Breast epithelium (tissue), 4 donors: ENCODE results near the gene SLC30A9. TPM values are rescaled to one million over a fixed set of nuclear protein-coding genes. Genes with fewer than 3 reads are reported as not detected.

Experiments
- DNase-seq, 2 donors: peaks; one replicate each; pipeline ENCODE4 v3.0.0-alpha.2; 2019; ENCODE audit warnings: low spot score in 2 of 2
- H3K27ac ChIP-seq, 2 donors: fragments of 200-600 bp; sonication (generic) in 1 of 2; one replicate each; pipeline ENCODE4 v1.5.1; 2016 to 2019; ENCODE audit warnings: mild to moderate bottlenecking in 1 of 2
- H3K27me3 ChIP-seq, 2 donors: fragments of 200-600 bp; sonication (generic) in 1 of 2; one replicate each; pipeline versions ENCODE4 v1.5.1 to v1.6.0; 2017 to 2019; ENCODE audit warnings: control low read depth in 1 of 2, mild to moderate bottlenecking in 1 of 2
- H3K36me3 ChIP-seq: fragments of 200-600 bp; one replicate; pipeline ENCODE4 v1.5.1; 2019
- H3K4me1 ChIP-seq, 2 donors: fragments of 200-600 bp; sonication (generic); one replicate each; pipeline ENCODE4 v1.5.1; 2016 to 2019; ENCODE audit warnings: control low read depth in 1 of 2
- H3K4me3 ChIP-seq, 3 donors: fragments of 200-600 bp; sonication (generic); 1 replicate in 2 of 3; 2 replicates in 1 of 3; pipeline ENCODE4 v1.5.1; 2016 to 2019; ENCODE audit warnings: mild to moderate bottlenecking in 3 of 3, moderate library complexity in 2 of 3
- H3K9me3 ChIP-seq, 2 donors: fragments of 200-600 bp; sonication (generic) in 1 of 2; one replicate each; pipeline ENCODE4 v1.5.1; 2016 to 2019; ENCODE audit warnings: control low read depth in 1 of 2
- POLR2A ChIP-seq: fragments of 450-650 bp; IDR thresholded peaks from one replicate; pipeline ENCODE4 v1.6.1; 2016; ENCODE audit warnings: antibody characterized with exemption, mild to moderate bottlenecking, moderate library complexity
- POLR2AphosphoS5 ChIP-seq, 3 donors: sonication (generic); formaldehyde crosslinking; IDR thresholded peaks; one replicate each; pipeline ENCODE4 v1.6.1; 2017; ENCODE audit warnings: antibody characterized with exemption in 3 of 3
- intact Hi-C: fragments of 100-400 bp; cut with DNase I; formaldehyde crosslinking; loops from one replicate; pipeline ENCODE4 v1.15.1; 2023; ENCODE audit warnings: low total_unique reads
- total RNA-seq, 3 donors: library from RNA; depleted of rRNA; stranded (reverse); fragments of >200 nt; gene quantifications; one replicate each; pipeline ENCODE4 v1.1.0, GENCODE V29; 2016
- TF ChIP-seq, protein P1 (sequence below), 3 donors: fragments of 450-650 bp; IDR thresholded peaks; one replicate each; pipeline ENCODE4 v1.5.1; 2016 to 2017; ENCODE audit warnings: antibody characterized with exemption in 3 of 3, mild to moderate bottlenecking in 3 of 3, moderate library complexity in 3 of 3

Gene SLC30A9
- total RNA-seq, 3 donors from 2014 or later, result 36.6 to 59.9 (median 37.4) TPM

DNA sequence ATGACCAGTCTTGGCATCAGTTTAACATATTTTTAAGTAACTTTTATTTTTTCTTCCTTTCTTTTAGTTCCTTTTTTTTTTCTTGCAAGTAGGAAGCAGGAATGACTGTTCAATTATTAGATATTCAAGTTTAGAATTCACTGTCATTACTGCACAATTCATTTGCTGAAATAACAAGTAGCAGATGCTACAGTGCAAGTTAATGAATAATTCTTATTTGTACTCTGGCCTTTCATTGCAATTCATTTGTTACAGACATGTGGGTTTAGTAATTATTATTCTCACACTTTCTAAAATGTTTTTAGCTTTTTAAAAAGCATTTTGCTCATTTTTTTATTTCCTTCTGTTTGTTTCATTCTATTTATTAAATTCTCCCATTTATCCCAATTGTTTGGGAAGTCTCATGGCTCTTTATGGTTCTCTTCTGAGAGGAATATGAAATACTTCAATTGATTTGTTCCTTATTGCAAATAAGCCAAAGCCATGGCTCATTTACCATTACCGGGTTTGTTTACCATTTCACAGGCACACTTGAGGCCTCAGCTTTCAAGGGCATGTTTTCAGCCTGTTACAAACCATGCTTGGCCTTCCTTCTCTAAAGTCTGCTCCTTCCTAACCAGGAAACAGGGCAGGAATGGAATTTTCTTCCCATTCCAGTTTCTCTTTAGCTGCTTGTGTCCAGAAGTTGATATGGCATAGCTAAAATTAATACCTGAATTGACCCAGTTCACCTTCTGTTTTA, 13.4 kb upstream of the SLC30A9 start:
- intact Hi-C loops, result no loop called here

DNA sequence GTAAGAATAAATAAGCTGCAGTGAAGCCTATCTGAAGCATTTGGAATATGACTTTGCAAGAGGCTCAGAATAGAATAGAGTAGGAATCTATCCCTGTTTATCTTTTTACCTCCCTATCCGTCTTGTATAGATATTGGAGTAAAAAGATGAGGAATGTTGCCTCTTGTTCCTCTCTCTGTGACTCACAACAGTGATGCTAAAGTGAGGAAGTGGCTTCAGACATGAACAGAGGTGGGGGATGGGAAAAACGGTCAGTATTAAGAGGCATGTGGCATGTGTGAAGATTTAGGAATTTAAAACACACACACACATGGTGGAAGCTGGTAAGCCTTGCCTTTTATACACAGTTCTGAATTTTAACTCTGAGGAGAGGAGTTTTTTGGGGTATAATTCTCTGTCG, 12.6 kb upstream of the SLC30A9 start:
- no peaks in the 10 kb centered on the region for H3K9me3 ChIP-seq
- no peaks in the 10 kb centered on the region for H3K27me3 ChIP-seq
- TF ChIP-seq POLR2AphosphoS5 (IDR thresholded peaks at IDR 0.05), result no peak
- no peak for TF ChIP-seq POLR2A
- TF ChIP-seq, protein P1, sequence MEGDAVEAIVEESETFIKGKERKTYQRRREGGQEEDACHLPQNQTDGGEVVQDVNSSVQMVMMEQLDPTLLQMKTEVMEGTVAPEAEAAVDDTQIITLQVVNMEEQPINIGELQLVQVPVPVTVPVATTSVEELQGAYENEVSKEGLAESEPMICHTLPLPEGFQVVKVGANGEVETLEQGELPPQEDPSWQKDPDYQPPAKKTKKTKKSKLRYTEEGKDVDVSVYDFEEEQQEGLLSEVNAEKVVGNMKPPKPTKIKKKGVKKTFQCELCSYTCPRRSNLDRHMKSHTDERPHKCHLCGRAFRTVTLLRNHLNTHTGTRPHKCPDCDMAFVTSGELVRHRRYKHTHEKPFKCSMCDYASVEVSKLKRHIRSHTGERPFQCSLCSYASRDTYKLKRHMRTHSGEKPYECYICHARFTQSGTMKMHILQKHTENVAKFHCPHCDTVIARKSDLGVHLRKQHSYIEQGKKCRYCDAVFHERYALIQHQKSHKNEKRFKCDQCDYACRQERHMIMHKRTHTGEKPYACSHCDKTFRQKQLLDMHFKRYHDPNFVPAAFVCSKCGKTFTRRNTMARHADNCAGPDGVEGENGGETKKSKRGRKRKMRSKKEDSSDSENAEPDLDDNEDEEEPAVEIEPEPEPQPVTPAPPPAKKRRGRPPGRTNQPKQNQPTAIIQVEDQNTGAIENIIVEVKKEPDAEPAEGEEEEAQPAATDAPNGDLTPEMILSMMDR (IDR thresholded peaks at IDR 0.05), result no peak
- no peaks in the 10 kb centered on the region for H3K4me1 ChIP-seq
- no peak overlapping the region for H3K4me3 ChIP-seq
- DNase-seq, result no peak
- no peak overlapping the region for H3K27ac ChIP-seq
- H3K36me3 ChIP-seq, result no peaks in the 10 kb centered on the region
- intact Hi-C loops, result no loop called here

More for the DNA sequence above, 13.4 kb upstream of the SLC30A9 start:
- Histone ChIP-seq H3K4me1 (no peaks in the 10 kb centered on the region), H3K27ac (no peak overlapping the region), H3K36me3 (no peaks in the 10 kb centered on the region), H3K27me3 (no peaks in the 10 kb centered on the region), H3K9me3 (no peaks in the 10 kb centered on the region), H3K4me3 (no peak overlapping the region)
- no peak for DNase-seq
- no peak for TF ChIP-seq POLR2AphosphoS5 (IDR thresholded peaks at IDR 0.05)
- no peak for TF ChIP-seq POLR2A
- TF ChIP-seq, protein P1 (IDR thresholded peaks at IDR 0.05), result no peak

DNA sequence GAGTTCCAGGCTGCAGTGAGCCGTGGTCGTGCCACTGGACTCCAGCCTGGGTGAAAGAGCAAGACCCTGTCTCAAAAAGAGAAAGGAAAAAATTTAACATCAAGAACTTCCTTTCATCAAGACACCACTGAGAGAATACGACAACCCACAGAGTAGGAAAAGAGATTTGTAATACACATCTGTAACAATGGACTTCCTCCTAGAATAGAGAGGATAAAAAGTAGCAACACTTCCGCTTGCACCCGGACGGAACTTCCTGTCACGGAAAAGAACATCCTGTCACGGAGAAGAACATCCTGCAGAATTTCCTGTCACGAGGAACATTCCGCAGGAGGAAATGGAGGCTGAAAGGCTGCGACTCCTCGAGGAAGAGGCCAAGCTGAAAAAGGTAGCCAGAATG, 8.9 kb upstream of the SLC30A9 start, which contains the start of gene DCAF4L1:
Gene DCAF4L1 (plus strand): TSS at position 301 of the 400 bp plus-strand sequence. CDS start 37 bp downstream, at position 338.
- TF ChIP-seq POLR2AphosphoS5 (IDR thresholded peaks at IDR 0.05) (no peak), POLR2A (no peak)
- TF ChIP-seq, protein P1 (IDR thresholded peaks at IDR 0.05), result no peak
- H3K9me3 ChIP-seq, result no peaks in the 10 kb centered on the region
- intact Hi-C loops, result no loop called here

DNA sequence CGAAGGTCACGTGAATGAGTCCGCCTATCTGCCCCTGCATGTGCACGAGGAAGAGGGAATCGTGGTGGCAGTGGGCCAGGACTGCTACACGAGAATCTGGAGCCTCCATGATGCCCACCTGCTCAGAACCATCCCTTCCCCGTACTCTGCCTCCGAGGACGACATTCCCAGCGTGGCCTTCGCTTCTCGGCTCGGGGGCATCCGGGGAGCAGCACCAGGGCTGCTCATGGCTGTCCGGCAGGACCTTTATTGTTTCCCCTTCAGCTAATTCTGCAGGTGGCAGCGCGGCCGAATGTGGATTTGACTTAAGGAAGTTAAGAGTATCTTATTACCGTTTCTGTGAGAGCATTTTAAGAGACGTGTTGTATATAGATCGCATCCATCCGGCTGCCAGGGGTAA, 7.6 kb upstream of the SLC30A9 start:
- H3K27me3 ChIP-seq, result no peaks in the 10 kb centered on the region
- TF ChIP-seq, protein P1 (IDR thresholded peaks at IDR 0.05), result no peak
- TF ChIP-seq POLR2AphosphoS5 (IDR thresholded peaks at IDR 0.05) (no peak), POLR2A (no peak)
- no peaks in the 10 kb centered on the region for H3K4me1 ChIP-seq
- DNase-seq, result no peak
- H3K36me3 ChIP-seq, result no peaks in the 10 kb centered on the region
- no peaks in the 10 kb centered on the region for H3K9me3 ChIP-seq
- no peak overlapping the region for H3K4me3 ChIP-seq
- intact Hi-C loops, result no loop called here
- no peak overlapping the region for H3K27ac ChIP-seq

More for the DNA sequence above, 8.9 kb upstream of the SLC30A9 start, which contains the start of gene DCAF4L1:
- no peaks in the 10 kb centered on the region for H3K27me3 ChIP-seq
- no peak within 1 kb of the TSS for H3K4me3 ChIP-seq
- no peak within 1 kb of the TSS for H3K27ac ChIP-seq
- no peaks in the 10 kb centered on the region for H3K36me3 ChIP-seq
- no peaks in the 10 kb centered on the region for H3K4me1 ChIP-seq
- no peak for DNase-seq

DNA sequence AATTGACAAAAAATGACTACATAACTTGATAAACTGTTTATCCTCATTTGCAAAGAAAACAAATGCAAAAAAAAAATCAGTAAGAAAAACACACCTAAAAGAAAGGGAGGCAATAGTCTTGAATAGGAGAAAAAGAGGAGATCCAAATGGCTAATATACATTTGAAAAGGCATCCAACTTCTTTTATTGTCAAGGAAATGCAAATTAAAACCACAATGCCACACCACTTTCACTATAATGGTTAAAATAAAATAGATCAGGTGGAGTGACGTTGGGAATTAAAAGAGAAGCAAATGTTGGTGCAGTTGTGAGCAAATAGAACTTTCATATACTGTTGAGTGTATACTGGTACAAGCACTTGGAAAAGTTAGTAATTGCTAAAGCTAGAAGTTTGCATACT, 5.2 kb upstream of the SLC30A9 start:
- intact Hi-C loops, result no loop called here
- H3K4me1 ChIP-seq, result no peaks in the 10 kb centered on the region
- no peaks in the 10 kb centered on the region for H3K27me3 ChIP-seq
- H3K36me3 ChIP-seq, result no peaks in the 10 kb centered on the region
- no peaks in the 10 kb centered on the region for H3K9me3 ChIP-seq
- TF ChIP-seq POLR2AphosphoS5 (IDR thresholded peaks at IDR 0.05) (no peak), POLR2A (no peak)
- TF ChIP-seq, protein P1 (IDR thresholded peaks at IDR 0.05), result no peak
- no peak overlapping the region for H3K27ac ChIP-seq
- no peak overlapping the region for H3K4me3 ChIP-seq
- DNase-seq, result no peak
